Mesothelial cell of epicardium (in vitro differentiated cells): ENCODE data around the gene SLAIN2. TPM values are rescaled to one million over a fixed set of nuclear protein-coding genes. Genes with fewer than 3 reads are reported as not detected.

Experiments
- DNase-seq, 2 experiments: peaks; one replicate each; pipeline ENCODE4 v3.0.0; 2021; ENCODE audit warnings: low spot score in 2 of 2; ENCODE audit not compliant: unreplicated experiment in 2 of 2
- H3K27ac Mint-ChIP-seq: 2 replicates; pipeline ENCODE4 v1.8.0; 2021; ENCODE audit warnings: mixed read lengths
- H3K27me3 Mint-ChIP-seq: 2 replicates; pipeline ENCODE4 v1.8.0; 2021; ENCODE audit warnings: low read depth, mixed read lengths
- H3K36me3 Mint-ChIP-seq: 2 replicates; pipeline ENCODE4 v1.8.0; 2021; ENCODE audit warnings: mixed read lengths
- H3K4me1 Mint-ChIP-seq: 2 replicates; pipeline ENCODE4 v1.8.0; 2021; ENCODE audit warnings: mixed read lengths
- H3K4me3 Mint-ChIP-seq: 2 replicates; pipeline ENCODE4 v1.8.0; 2021; ENCODE audit warnings: mild to moderate bottlenecking, moderate library complexity, mixed read lengths
- H3K9me3 Mint-ChIP-seq: 2 replicates; pipeline ENCODE4 v1.8.0; 2021; ENCODE audit warnings: mixed read lengths
- total RNA-seq: library from RNA; stranded (reverse); gene quantifications from 3 replicates; pipeline ENCODE4 v1.2.1, GENCODE V29; 2021
- TF ChIP-seq, protein P1 (sequence below): fragments of 200-600 bp; sonication (generic); IDR thresholded peaks from one replicate; pipeline ENCODE4 v1.5.0; 2021; ENCODE audit warnings: antibody characterized with exemption; ENCODE audit not compliant: unreplicated experiment

The SLAIN2 gene
- total RNA-seq, 1 donor from 2014 or later = 60.1 TPM

DNA sequence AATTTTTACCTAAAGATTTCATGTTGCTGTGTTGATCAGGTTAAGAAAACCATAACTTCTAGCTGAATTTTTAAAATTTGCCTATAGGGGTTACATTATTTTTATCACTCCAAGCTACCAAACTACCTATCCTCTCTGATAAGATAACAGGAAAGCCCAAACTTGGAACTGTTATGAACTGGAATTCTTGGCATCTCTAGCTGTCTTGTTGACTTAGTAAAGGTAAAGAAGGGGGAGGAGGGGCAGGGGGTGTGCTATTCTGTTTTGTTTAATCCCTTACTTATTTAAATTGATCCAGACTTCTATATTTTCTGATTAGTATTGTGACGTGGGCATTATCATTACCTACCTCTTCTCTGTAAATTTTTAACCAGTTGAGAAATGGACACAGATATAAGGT is 54.7 kb downstream of the SLAIN2 start:
- H3K4me1 Mint-ChIP-seq = no peaks in the 10 kb centered on the region
- TF ChIP-seq, protein P1, sequence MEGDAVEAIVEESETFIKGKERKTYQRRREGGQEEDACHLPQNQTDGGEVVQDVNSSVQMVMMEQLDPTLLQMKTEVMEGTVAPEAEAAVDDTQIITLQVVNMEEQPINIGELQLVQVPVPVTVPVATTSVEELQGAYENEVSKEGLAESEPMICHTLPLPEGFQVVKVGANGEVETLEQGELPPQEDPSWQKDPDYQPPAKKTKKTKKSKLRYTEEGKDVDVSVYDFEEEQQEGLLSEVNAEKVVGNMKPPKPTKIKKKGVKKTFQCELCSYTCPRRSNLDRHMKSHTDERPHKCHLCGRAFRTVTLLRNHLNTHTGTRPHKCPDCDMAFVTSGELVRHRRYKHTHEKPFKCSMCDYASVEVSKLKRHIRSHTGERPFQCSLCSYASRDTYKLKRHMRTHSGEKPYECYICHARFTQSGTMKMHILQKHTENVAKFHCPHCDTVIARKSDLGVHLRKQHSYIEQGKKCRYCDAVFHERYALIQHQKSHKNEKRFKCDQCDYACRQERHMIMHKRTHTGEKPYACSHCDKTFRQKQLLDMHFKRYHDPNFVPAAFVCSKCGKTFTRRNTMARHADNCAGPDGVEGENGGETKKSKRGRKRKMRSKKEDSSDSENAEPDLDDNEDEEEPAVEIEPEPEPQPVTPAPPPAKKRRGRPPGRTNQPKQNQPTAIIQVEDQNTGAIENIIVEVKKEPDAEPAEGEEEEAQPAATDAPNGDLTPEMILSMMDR = no peak
- no peak overlapping the region for H3K27ac Mint-ChIP-seq
- peaks cover 57% of the 10 kb centered on the region for H3K36me3 Mint-ChIP-seq
- DNase-seq = no peak
- no peaks in the 10 kb centered on the region for H3K27me3 Mint-ChIP-seq
- no peak overlapping the region for H3K4me3 Mint-ChIP-seq
- H3K9me3 Mint-ChIP-seq = peaks cover 22% of the 10 kb centered on the region

GRCh38 chr4:48400416-48400815 is 59.1 kb downstream of the SLAIN2 start:
- TF ChIP-seq, protein P1 = no peak
- H3K36me3 Mint-ChIP-seq = peaks cover 65% of the 10 kb centered on the region
- H3K27me3 Mint-ChIP-seq = no peaks in the 10 kb centered on the region
- no peak overlapping the region for H3K4me3 Mint-ChIP-seq
- H3K27ac Mint-ChIP-seq = no peak overlapping the region
- DNase-seq = no peak
- H3K9me3 Mint-ChIP-seq = peaks cover 22% of the 10 kb centered on the region
- no peaks in the 10 kb centered on the region for H3K4me1 Mint-ChIP-seq

GRCh38 chr4:48403358-48403757 is 62.0 kb downstream of the SLAIN2 start:
- Mint-ChIP-seq H3K4me3 (no peak overlapping the region), H3K27me3 (no peaks in the 10 kb centered on the region), H3K9me3 (peaks cover 9% of the 10 kb centered on the region), H3K4me1 (peaks cover 3% of the 10 kb centered on the region), H3K27ac (no peak overlapping the region), H3K36me3 (peaks cover 38% of the 10 kb centered on the region)
- DNase-seq = no peak
- TF ChIP-seq, protein P1 = no peak

- no peaks in the 10 kb centered on the region for H3K27me3 Mint-ChIP-seq
- no peak for DNase-seq
- H3K9me3 Mint-ChIP-seq = peaks cover 5% of the 10 kb centered on the region
- peaks cover 35% of the 10 kb centered on the region for H3K36me3 Mint-ChIP-seq
- TF ChIP-seq, protein P1 = no peak
- H3K4me3 Mint-ChIP-seq = no peak overlapping the region
- H3K27ac Mint-ChIP-seq = no peak overlapping the region
- H3K4me1 Mint-ChIP-seq = peaks cover 3% of the 10 kb centered on the region
These were observed 62.5 kb downstream of the SLAIN2 start for GRCh38 chr4:48403779-48404178.

- H3K9me3 Mint-ChIP-seq = peaks cover 5% of the 10 kb centered on the region
- no peak overlapping the region for H3K4me3 Mint-ChIP-seq
- no peaks in the 10 kb centered on the region for H3K27me3 Mint-ChIP-seq
- H3K4me1 Mint-ChIP-seq = peaks cover 3% of the 10 kb centered on the region
- H3K36me3 Mint-ChIP-seq = peaks cover 38% of the 10 kb centered on the region
- no peak overlapping the region for H3K27ac Mint-ChIP-seq
- TF ChIP-seq, protein P1 = no peak
- DNase-seq = no peak
These were observed 64.6 kb downstream of the SLAIN2 start for GRCh38 chr4:48405924-48406323.

DNA sequence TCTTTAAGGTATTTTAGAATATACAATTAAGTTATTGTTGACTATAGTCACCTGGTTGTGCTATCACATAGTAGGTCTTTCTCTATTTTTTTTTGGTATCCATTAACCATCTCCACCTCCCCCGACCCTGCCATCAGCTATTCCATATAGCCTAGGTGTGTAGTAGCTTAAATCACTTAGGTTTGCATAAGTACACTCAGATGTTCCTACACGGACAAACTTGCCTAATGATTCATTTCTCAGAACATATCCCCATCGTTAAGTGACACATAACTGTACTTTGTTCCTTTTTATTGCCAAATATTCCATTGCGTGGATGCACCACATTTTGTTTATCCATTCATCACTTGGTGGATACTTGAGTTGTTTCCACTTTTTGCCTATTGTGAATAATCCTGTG is 67.9 kb downstream of the SLAIN2 start:
- Mint-ChIP-seq H3K9me3 (peaks cover 5% of the 10 kb centered on the region), H3K27ac (no peak overlapping the region), H3K4me3 (no peak overlapping the region), H3K4me1 (peaks cover 3% of the 10 kb centered on the region), H3K36me3 (peaks cover 35% of the 10 kb centered on the region), H3K27me3 (no peaks in the 10 kb centered on the region)
- TF ChIP-seq, protein P1 = no peak
- DNase-seq = no peak
